Parathyroid adenoma (tissue), 2 donors: Measurements from ENCODE around the gene CAPN7.

Source experiments
- H2AFZ ChIP-seq: fragments of 300-600 bp; sonication (generic); one replicate; pipeline ENCODE4 v1.7.0; 2017; ENCODE audit warnings: antibody characterized with exemption, mild to moderate bottlenecking
- H3K27ac ChIP-seq: fragments of 300-600 bp; sonication (generic); one replicate; pipeline ENCODE4 v1.7.0; 2017
- H3K27me3 ChIP-seq: fragments of 300-600 bp; sonication (generic); one replicate; pipeline ENCODE4 v1.7.0; 2017; ENCODE audit warnings: low read length; ENCODE audit not compliant: control insufficient read depth, insufficient read depth
- H3K36me3 ChIP-seq: fragments of 300-600 bp; sonication (generic); one replicate; pipeline ENCODE4 v1.7.0; 2017; ENCODE audit warnings: low read length; ENCODE audit not compliant: control insufficient read depth, insufficient read depth
- H3K4me1 ChIP-seq: fragments of 300-600 bp; sonication (generic); one replicate; pipeline ENCODE4 v1.7.0; 2017; ENCODE audit warnings: control low read depth
- H3K4me2 ChIP-seq: fragments of 300-600 bp; sonication (generic); one replicate; pipeline ENCODE4 v1.7.0; 2017; ENCODE audit warnings: low read length
- H3K4me3 ChIP-seq: fragments of 300-600 bp; sonication (generic); one replicate; pipeline ENCODE4 v1.7.0; 2017; ENCODE audit warnings: low read depth, low read length
- H3K79me2 ChIP-seq: fragments of 300-600 bp; sonication (generic); one replicate; pipeline ENCODE4 v1.7.0; 2017; ENCODE audit warnings: control low read depth
- H3K9ac ChIP-seq: fragments of 300-600 bp; sonication (generic); one replicate; pipeline ENCODE4 v1.7.0; 2017; ENCODE audit warnings: mild to moderate bottlenecking
- H3K9me3 ChIP-seq: fragments of 300-600 bp; sonication (generic); one replicate; pipeline ENCODE4 v1.7.0; 2017; ENCODE audit warnings: low read length; ENCODE audit not compliant: control insufficient read depth
- TF ChIP-seq, protein P1 (sequence below): fragments of 300-600 bp; sonication (generic); IDR thresholded peaks from one replicate; pipeline ENCODE4 v1.7.0; 2017; ENCODE audit warnings: antibody characterized with exemption, mild to moderate bottlenecking
- donor health status: primary hyperparathyroidism.

The CAPN7 gene

DNA sequence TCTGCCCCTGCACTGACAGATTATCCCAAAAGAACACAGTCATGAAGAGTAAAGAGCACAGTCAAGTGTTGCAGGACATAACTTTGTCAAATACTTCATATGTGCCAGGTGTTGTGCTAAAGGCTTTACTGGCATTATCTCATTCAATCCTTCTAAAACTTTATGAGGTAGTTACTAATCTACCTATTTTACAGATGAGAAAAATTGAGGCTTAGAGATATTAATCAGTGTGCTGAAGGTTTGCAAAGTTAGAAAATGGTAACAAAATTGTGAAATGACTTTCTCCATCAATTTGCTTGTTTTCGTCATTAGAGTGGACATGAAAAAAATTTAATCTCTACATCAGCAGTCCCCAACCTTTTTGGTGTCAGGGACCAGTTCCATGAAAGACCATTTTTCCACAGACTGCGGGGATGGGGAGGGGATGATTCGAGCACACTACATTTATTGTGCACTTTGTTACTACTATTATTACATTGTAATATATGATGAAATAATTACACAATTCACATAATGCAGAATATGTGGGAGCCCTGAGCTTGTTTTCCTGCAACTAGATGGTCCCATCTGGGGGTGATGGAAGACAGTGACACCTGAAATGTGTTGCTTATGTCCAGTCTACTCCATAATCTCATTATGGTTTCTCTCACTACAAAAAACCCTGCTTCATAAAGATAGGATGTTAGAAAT lies 8.6 kb upstream of the CAPN7 start:
- Histone ChIP-seq H3K36me3 (no peaks in the 10 kb centered on the region), H3K4me1 (no peaks in the 10 kb centered on the region), H3K27ac (no peak overlapping the region), H3K9me3 (no peaks in the 10 kb centered on the region), H3K4me2 (no peak overlapping the region), H3K9ac (no peak overlapping the region), H3K79me2 (no peaks in the 10 kb centered on the region), H3K27me3 (no peaks in the 10 kb centered on the region), H2AFZ (no peak overlapping the region), H3K4me3 (no peak overlapping the region)
- TF ChIP-seq, protein P1, sequence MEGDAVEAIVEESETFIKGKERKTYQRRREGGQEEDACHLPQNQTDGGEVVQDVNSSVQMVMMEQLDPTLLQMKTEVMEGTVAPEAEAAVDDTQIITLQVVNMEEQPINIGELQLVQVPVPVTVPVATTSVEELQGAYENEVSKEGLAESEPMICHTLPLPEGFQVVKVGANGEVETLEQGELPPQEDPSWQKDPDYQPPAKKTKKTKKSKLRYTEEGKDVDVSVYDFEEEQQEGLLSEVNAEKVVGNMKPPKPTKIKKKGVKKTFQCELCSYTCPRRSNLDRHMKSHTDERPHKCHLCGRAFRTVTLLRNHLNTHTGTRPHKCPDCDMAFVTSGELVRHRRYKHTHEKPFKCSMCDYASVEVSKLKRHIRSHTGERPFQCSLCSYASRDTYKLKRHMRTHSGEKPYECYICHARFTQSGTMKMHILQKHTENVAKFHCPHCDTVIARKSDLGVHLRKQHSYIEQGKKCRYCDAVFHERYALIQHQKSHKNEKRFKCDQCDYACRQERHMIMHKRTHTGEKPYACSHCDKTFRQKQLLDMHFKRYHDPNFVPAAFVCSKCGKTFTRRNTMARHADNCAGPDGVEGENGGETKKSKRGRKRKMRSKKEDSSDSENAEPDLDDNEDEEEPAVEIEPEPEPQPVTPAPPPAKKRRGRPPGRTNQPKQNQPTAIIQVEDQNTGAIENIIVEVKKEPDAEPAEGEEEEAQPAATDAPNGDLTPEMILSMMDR = no peak

DNA sequence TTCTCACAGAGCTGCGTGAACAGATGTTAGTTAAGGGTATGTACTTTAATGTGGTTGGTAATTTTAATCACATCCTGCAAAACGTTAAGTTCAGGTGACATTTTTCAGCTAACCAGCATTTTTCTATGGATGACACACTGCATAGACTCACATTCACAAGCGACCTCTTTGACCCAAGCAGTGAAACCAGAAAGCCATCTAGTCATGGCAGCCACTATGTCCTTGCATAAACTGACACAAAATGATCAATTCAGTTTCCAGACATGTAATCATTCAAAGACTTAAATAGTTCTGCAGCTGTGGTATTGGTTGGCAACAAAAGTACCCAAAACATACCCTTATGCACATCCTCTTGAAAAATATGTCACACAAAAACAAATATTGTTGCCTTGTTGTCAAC lies 7.4 kb upstream of the CAPN7 start:
- Histone ChIP-seq H3K4me2 (no peak overlapping the region), H3K9ac (no peak overlapping the region), H3K4me3 (no peak overlapping the region), H3K27ac (no peak overlapping the region), H3K9me3 (no peaks in the 10 kb centered on the region), H3K36me3 (no peaks in the 10 kb centered on the region), H3K27me3 (no peaks in the 10 kb centered on the region), H3K79me2 (no peaks in the 10 kb centered on the region), H2AFZ (no peak overlapping the region), H3K4me1 (no peaks in the 10 kb centered on the region)
- TF ChIP-seq, protein P1 = no peak

DNA sequence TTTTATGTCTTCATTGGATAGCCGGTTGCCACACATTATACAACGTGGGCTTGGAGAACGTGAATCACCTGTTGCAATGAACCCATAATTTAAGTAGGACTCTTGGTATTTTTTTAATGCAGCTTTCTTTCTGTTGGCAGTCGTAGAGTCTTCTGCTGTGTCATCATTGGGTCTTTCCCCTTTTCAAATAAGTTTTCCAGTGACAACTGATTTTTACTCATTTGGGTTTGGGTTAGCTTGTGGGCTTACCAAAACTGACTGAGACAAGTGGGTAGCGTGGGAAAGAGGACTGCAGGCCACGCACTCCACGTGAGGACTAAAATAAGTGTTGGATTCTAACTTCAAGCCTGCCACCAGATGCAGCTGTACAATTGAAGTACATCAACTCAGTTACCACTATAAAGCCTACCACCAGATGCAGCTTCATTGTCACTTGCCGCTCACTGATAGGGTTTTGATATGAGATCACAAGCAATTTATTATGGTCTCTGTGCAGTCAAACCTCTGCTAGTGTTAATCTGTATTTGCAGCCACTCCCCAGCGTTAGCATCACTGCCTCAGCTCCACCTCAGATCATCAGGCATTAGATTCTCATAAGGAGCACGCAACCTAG lies 6.4 kb upstream of the CAPN7 start:
- Histone ChIP-seq H2AFZ (no peak overlapping the region), H3K36me3 (no peaks in the 10 kb centered on the region), H3K4me2 (no peak overlapping the region), H3K79me2 (no peaks in the 10 kb centered on the region), H3K9me3 (no peaks in the 10 kb centered on the region), H3K4me3 (no peak overlapping the region), H3K27ac (no peak overlapping the region), H3K4me1 (no peaks in the 10 kb centered on the region), H3K27me3 (no peaks in the 10 kb centered on the region), H3K9ac (no peak overlapping the region)
- TF ChIP-seq, protein P1 = no peak

DNA sequence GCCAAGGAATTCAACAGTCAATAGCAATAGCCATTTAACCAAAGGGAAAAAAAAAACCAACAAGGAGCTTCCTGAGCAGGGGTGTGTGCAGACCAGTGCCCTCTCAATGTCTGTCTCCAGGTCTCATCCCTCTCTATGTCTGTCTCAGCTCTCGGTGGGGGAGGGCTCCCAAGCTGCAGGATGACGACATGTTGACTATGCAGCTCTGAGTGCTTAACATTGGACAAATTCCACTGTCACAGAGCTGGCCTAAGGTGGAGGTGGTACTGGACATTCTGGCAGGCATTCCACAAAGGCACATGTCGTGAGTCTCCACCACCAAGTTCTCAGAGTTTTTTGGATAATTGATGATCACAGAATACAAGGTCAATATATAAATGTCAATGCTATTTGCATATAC lies 2.0 kb upstream of the CAPN7 start:
- no peaks in the 10 kb centered on the region for H3K4me1 ChIP-seq
- peaks cover 6% of the 10 kb centered on the region for H3K79me2 ChIP-seq
- no peaks in the 10 kb centered on the region for H3K36me3 ChIP-seq
- H2AFZ ChIP-seq = no peak overlapping the region
- no peak overlapping the region for H3K9ac ChIP-seq
- TF ChIP-seq, protein P1 = no peak
- no peaks in the 10 kb centered on the region for H3K27me3 ChIP-seq
- no peaks in the 10 kb centered on the region for H3K9me3 ChIP-seq
- no peak overlapping the region for H3K4me2 ChIP-seq
- H3K27ac ChIP-seq = no peak overlapping the region
- no peak overlapping the region for H3K4me3 ChIP-seq

DNA sequence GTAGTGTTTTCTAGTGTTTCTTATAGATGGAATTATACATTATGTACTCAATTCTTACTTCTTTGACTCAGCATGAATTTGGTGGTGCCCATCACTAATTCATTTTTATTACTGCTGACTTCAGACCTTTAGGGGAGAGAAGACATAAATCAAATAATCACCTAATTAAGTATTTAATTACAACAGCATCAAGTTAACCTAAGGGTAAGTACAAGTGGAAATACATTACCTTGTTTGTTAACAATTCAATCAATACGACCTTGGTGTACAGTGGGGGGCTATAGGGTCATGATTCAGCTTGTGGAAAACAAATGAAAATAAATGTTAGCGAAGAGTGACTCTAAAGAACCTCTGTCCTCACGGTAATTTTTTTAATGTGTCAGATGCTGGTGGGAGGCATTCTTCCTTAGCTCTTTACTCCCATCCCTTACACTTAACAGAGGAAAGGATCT lies 538 bp upstream of the CAPN7 start:
- H3K27me3 ChIP-seq = no peaks in the 10 kb centered on the region
- no peaks in the 10 kb centered on the region for H3K4me1 ChIP-seq
- peak overlapping the region; percentile 77 for H2AFZ ChIP-seq
- H3K9me3 ChIP-seq = no peaks in the 10 kb centered on the region
- H3K4me2 ChIP-seq = peak overlapping the region; percentile 94
- no peaks in the 10 kb centered on the region for H3K36me3 ChIP-seq
- H3K4me3 ChIP-seq = peak overlapping the region; percentile 98
- TF ChIP-seq, protein P1 = no peak
- no peak overlapping the region for H3K9ac ChIP-seq
- peak overlapping the region; percentile 96 for H3K27ac ChIP-seq
- peaks cover 13% of the 10 kb centered on the region for H3K79me2 ChIP-seq
